ENCODE data around the gene DCST2. TPM values are rescaled to one million over a fixed set of nuclear protein-coding genes. Genes with fewer than 3 reads are reported as not detected.

DCST2 gene
- total and polyA plus RNA-seq, 10 of the 15 experiments (the other 5 are each of a cell fraction or from before 2014, with no cell fraction given) = 0.33 to 0.41 (median 0.36) TPM; not detected in 7

DNA sequence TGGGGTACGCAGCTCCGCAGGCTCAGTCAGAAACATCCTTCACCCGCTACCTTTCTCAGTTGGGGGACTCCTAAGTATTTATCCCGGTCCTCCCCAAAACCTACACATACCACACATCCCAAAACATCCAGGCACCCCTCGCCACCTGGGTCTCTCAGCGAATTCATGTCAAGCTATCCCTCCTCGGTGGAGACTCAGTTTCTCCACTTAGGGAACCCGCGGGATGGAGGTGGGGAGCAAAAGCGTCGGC, 32.2 kb downstream of the DCST2 start:
- ATAC-seq = no peak
- peaks cover 40% of the 10 kb centered on the region for H3K79me2 ChIP-seq (ENCODE audit: control insufficient read depth, insufficient read depth, low read length)
- H3K36me3 ChIP-seq (ENCODE audit: control insufficient read depth in 2 of 2, insufficient read depth in 2 of 2, low read length in 1 of 2) = no peaks in the 10 kb centered on the region; a peak in 1 of 4 replicates
- TF ChIP-seq RB1 (IDR thresholded peaks at IDR 0.05; ENCODE audit: borderline replicate concordance) (no peak), CREM (IDR thresholded peaks at IDR 0.05; ENCODE audit: low read depth) (no peak), JUND (IDR thresholded peaks at IDR 0.05; ENCODE audit: low read depth, low read length) (no peak), HDAC2 (IDR thresholded peaks at IDR 0.05) (no peak), MXI1 (IDR thresholded peaks at IDR 0.05; ENCODE audit: low read depth, low read length) (no peak), ZNF622 (IDR thresholded peaks at IDR 0.05) (no peak), RAD21 (IDR thresholded peaks at IDR 0.05; ENCODE audit: insufficient read depth, low read depth, low read length) (no peak), BCL3 (IDR thresholded peaks at IDR 0.05; ENCODE audit: borderline replicate concordance, insufficient read depth, low read depth, low read length, poor library complexity, severe bottlenecking) (no peak), BCLAF1 (IDR thresholded peaks at IDR 0.05) (no peak), ZNF384 (IDR thresholded peaks at IDR 0.05; ENCODE audit: borderline replicate concordance, low read depth, low read length) (no peak), NBN (IDR thresholded peaks at IDR 0.05) (no peak)
- TF ChIP-seq, protein P1, sequence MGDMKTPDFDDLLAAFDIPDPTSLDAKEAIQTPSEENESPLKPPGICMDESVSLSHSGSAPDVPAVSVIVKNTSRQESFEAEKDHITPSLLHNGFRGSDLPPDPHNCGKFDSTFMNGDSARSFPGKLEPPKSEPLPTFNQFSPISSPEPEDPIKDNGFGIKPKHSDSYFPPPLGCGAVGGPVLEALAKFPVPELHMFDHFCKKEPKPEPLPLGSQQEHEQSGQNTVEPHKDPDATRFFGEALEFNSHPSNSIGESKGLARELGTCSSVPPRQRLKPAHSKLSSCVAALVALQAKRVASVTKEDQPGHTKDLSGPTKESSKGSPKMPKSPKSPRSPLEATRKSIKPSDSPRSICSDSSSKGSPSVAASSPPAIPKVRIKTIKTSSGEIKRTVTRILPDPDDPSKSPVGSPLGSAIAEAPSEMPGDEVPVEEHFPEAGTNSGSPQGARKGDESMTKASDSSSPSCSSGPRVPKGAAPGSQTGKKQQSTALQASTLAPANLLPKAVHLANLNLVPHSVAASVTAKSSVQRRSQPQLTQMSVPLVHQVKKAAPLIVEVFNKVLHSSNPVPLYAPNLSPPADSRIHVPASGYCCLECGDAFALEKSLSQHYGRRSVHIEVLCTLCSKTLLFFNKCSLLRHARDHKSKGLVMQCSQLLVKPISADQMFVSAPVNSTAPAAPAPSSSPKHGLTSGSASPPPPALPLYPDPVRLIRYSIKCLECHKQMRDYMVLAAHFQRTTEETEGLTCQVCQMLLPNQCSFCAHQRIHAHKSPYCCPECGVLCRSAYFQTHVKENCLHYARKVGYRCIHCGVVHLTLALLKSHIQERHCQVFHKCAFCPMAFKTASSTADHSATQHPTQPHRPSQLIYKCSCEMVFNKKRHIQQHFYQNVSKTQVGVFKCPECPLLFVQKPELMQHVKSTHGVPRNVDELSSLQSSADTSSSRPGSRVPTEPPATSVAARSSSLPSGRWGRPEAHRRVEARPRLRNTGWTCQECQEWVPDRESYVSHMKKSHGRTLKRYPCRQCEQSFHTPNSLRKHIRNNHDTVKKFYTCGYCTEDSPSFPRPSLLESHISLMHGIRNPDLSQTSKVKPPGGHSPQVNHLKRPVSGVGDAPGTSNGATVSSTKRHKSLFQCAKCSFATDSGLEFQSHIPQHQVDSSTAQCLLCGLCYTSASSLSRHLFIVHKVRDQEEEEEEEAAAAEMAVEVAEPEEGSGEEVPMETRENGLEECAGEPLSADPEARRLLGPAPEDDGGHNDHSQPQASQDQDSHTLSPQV (IDR thresholded peaks at IDR 0.05) = no peak
- H3K27me3 ChIP-seq (replicated peaks in 1 of 2; ENCODE audit: control insufficient read depth in 2 of 2, insufficient read depth in 2 of 2, low read length in 1 of 2) = no peaks in the 10 kb centered on the region
- ChIA-PET POLR2A (interaction anchor here (1.0 to 3.4 kb wide), 3 partner anchors 17 to 50 kb away, joined by 4 to 36 read pairs (median 4); partner anchors contain the start of genes ADAM15, CKS1B and SHC1), CTCF (interaction anchor here (0.7 to 11.0 kb wide), 6 partner anchors 16 to 135 kb away, joined by 3 to 226 read pairs (median 3); partner anchors contain the start of genes CKS1B, FLAD1 and SHC1), SMC1A (ENCODE audit: uncharacterized antibody, unreplicated experiment) (interaction anchor here (0.8 to 0.9 kb wide), 4 partner anchors 25 to 60 kb away, joined by 3 to 4 read pairs (median 3); no protein-coding TSS in a partner anchor), RAD21 (ENCODE audit: unreplicated experiment) (interaction anchor here (0.8 to 1.3 kb wide), 3 partner anchors 28 to 84 kb away, joined by 3 to 6 read pairs (median 5); no protein-coding TSS in a partner anchor)
- peak overlapping the region; percentile 36 for H3K4me2 ChIP-seq (ENCODE audit: control insufficient read depth, insufficient read depth)
- H4K20me1 ChIP-seq (ENCODE audit: control insufficient read depth, insufficient read depth) = no peaks in the 10 kb centered on the region
- no peaks in the 10 kb centered on the region for H3K9me3 ChIP-seq (replicated peaks; ENCODE audit: control insufficient read depth, insufficient read depth, low read length)
- intact Hi-C loops (cut with micrococcal nuclease; ENCODE audit: unreplicated experiment) = loop anchor here (2.0 to 5.0 kb wide), 2 partner anchors 39 to 65 kb away; partner anchors contain the start of genes PMVK and PYGO2
- BruUV-seq (replicated peaks) = no TSS peak
- H3K9ac ChIP-seq (ENCODE audit: control insufficient read depth, insufficient read depth, low read length) = peak overlapping the region; percentile 66; the same call in 1 of the 2 replicates
- peak; percentile 49 for FAIRE-seq
- H2AFZ ChIP-seq (ENCODE audit: control insufficient read depth, low read depth, low read length) = peak overlapping the region; percentile 79
- WGBS (ENCODE audit: insufficient coverage, insufficient replicate concordance, low lambda C conversion rate, missing lambda C conversion rate) = 2% methylated on average over 11 of the region's 11 CpGs
- peaks cover 33% of the 10 kb centered on the region for H3K4me1 ChIP-seq (ENCODE audit: control insufficient read depth, insufficient read depth, low read length)
- in situ Hi-C loops (cut with MboI) = no loop called here
- H3K4me3 ChIP-seq = peak overlapping the region; percentile 98
- DNase-seq (ENCODE audit: low read depth, low spot score) = peak; percentile 28
- H3K27ac ChIP-seq (ENCODE audit: control insufficient read depth, insufficient read depth) = peak overlapping the region; percentile 79
